NCI-H524 treated with DMSO at 0.1 percent for 48 hours (cell line): ENCODE data around the gene YY2.
"Not testable (repeated sequence)": the region's sequence is repeated elsewhere in the genome, so short reads cannot be mapped to it uniquely, and the experiment has no call there.

Source experiments
- DNase-seq: peaks from one replicate; lab custom pipeline; 2025; lab: John Stamatoyannopoulos, UW

YY2 gene

DNA sequence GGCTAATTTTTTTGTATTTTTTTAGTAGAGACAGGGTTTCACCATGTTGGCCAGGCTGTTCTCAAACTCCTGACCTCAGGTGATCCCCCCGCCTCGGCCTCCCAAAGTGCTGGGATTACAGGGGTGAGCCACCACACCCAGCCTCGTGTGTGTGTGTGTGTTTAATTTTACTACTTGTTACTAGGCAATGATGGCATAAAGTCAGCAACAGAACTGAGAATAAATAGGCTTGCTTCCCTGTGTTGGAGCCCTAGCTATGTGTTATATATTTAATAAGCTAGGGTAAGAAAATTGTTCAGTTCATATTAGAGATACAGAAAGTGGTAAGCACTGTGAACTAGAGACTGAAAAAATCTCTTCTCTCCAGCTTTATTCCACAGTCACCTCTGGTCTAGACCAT, 18.4 kb downstream of the YY2 start:
- DNase-seq, result not testable (repeated sequence)

GRCh38 chrX:21875013-21875412, 19.2 kb downstream of the YY2 start:
- DNase-seq, result no peak

DNA sequence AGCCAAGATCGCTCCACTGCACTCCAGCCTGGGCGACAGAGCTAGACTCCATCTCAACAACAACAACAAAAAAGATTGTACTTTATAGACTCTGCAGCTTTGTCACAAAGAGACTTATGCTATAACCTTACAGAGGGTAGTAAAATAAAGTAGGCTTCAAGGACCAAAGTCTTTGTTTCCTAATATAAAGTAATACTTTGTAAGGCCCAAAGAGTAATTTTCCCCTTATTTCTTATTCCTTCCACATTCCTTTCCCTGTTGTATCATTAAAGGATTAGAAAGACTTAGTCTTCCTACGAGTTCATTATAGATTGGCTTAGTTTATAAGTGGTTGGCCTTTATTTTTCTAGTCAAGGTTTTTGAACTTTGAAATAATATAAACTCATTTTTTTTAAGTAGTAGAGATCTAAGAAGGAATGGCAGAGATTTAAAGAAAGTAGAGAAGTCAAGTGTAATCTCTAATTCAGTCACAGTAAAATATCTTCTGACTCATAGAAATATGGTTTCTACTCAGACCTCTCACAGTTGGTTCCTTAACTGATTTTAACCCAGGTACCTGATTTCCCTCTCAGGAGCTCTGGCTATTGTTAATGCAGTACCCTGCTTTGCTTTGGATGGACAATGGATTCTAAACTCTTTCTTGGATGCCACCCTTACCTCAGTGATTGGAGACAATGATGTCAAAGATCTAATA, 26.2 kb downstream of the YY2 start:
- no peak for DNase-seq

- no peak for DNase-seq
These were observed 27.5 kb downstream of the YY2 start for GRCh38 chrX:21883258-21883657.

DNA sequence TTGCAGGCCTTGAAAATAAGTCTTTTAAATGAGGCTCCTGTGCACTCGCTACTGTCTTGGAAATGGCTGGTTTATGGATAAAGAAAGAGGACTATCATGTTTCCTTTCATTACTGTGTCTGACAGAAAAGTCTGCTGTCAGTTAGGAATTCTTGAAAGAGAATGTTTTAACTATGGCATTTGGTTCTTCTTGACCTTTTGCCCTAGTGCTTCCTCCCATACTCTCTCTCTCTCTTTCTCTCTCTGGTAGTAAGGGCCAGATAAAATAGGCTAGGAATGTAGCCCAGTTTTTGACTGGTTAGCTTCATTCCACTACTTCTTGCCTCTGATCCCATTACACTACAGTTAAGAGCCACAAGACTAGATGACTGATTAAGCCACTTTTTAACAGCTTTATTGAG, 29.8 kb downstream of the YY2 start:
- no peak for DNase-seq

DNA sequence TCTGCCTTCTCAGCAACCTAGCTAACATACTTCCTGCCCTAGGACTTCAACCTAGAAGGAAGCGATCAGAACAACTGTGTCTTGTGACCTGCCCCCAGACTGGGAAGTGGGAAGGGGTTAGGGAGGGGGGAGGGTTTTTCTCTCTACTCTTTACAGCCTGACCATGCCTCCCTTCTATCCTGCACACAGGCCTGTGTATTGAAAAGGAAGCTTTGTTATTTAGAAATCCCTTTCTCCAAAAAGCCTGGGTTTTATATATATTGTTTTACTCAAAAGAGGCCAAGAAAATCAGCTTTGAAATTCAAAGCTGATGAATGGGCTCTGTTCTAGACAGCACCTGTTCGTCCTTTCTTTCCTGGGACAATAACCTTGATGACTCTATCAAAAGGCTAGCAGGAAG, 49.5 kb downstream of the YY2 start:
- DNase-seq, result no peak

DNA sequence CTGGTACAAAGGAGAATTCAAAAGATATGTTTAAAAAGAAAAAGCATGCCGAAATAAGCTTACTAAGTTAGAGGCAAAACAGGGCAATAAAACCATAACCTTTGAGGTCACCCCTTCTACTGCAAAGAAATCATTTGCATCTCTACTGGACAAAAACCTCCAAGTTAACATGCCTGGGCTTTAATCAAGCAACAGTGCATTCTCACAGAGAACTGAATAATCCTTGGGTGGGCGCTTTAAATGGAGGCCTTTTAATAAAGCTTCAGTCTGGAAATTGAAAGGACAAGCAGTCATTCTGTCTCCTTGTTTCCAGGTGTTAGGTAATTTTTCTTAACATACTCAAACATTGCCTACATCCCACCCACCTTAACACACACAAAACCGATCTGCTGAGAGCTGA, 50.2 kb downstream of the YY2 start:
- DNase-seq, result no peak

DNA sequence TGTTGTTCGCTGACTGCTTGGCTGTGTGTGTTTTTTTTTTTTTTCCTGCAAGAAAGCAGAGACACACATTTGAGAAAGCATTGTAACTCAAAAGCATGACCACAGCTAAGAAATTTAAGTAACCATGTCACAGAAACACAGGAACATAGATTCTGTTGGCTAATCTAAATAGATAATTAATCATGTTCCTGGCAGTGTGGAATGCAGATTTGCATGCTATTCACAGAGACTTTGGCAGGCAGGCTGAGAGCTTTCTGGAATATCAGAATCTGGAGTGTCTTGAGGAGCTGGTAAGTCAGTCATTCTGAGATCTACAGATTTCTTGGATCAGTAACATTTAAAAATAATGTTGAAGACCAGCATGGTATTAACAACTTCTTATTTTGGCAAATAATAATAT, 51.5 kb downstream of the YY2 start:
- DNase-seq, result no peak
